ENCODE results near the gene GRIA4.
A peak's percentile ranks its signal among the peaks of the same experiment; 100 is the strongest.
"Not testable (repeated sequence)": the region's sequence is repeated elsewhere in the genome, so short reads cannot be mapped to it uniquely, and the experiment has no call there.

The GRIA4 gene

GRCh38 chr11:105862736-105863367, 253.0 kb downstream of the GRIA4 start:
- peak in 1 of 2 donors; percentile 92 for DNase-seq

GRCh38 chr11:105863523-105863922, 253.7 kb downstream of the GRIA4 start:
- DNase-seq, result no peak

- no peak for DNase-seq
Measured at GRCh38 chr11:105867742-105868141, 257.9 kb downstream of the GRIA4 start.

- DNase-seq, result no peak
Measured at GRCh38 chr11:105868762-105869285, 259.0 kb downstream of the GRIA4 start.

DNA sequence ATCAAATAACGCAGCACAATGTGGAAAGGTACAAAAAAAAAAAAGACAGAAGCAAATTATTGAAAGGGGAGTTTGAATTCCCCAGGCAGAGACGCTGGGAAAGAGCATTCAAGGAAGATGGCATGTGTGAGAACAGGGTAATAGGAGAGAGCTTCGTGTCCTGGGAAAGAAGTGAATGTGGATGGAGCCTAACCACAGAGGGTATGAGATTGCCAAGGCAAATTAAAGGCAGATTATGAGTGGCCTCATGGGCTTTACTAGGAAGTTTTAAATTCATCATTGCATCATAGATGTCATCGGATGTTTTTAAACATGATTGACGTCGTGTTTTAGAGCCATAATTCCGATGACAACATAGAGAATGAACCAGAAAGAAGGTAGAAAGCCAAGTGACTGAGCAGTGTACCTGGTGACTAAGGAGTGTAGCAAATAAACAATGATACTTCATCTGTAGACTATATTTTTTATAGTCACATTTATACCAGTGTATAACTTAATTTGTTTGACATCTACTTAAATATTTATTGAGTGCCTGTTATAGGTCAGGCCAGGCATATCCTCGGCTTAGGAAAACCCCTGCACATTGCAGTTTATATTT, 260.7 kb downstream of the GRIA4 start:
- DNase-seq, result no peak

- DNase-seq, result no peak
Measured at GRCh38 chr11:105878510-105878909, 268.6 kb downstream of the GRIA4 start.

DNA sequence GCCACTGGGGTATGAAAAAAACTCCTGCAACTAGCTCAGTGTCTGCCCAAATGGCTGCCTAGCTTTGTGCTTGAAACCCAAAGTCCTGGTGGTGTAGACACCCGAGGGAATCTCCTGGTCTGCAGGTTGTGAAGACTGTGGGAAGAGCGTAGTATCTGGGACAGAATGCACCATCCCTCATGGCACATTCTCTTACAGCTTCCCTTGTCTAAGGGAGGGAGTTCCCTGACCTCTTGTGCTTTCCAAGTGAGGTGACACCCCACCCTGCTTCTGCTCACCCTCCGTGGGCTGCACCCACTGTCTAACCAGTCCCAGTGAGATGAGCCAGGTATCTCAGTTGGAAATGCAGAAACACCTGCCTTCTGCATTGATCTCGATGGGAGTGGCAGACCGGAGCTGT, 269.1 kb downstream of the GRIA4 start:
- not testable (repeated sequence) for DNase-seq

DNA sequence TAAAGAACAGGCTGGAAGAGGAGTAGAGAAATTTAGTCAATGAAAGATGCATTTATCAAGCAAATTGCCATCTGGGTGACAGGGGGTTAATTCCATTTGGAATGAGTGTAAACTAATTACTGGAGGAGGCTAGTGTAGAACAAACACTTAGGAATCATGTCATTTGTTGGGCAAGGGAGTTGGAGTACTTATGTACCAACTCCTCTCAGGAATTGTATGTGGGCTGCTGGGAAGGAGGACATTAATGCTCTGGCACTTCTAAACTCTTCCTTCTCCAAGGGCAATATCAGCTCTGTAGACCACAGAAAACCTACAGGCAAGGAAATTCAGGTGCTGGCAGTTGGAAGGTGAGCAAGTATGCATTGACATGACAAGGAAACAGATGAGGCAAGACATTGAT, 271.2 kb downstream of the GRIA4 start:
- no peak for DNase-seq

DNA sequence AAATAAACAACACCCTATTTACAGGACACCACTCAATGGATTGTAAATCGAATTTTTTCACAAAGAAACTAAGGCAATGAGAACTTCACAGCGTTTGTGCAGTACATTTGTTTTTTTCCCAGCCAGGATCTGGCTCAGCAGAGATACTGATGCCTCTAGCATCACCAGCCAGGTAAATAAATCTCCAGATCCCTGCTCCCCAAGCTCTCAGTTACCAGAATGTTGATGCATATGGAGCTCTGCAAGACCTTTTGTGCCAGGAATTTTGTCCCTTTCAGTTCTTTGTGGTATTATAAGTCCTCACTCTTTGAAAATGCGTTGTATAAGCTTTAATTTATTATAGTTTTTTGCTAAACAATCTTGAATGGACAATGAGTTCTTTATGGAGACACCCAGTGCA, 274.6 kb downstream of the GRIA4 start:
- no peak for DNase-seq

- DNase-seq, result no peak
Measured at GRCh38 chr11:105891685-105892084, 281.8 kb downstream of the GRIA4 start.

- no peak for DNase-seq
Measured at GRCh38 chr11:105897161-105897560, 287.3 kb downstream of the GRIA4 start.

GRCh38 chr11:105899772-105900171, 289.9 kb downstream of the GRIA4 start:
- DNase-seq, result peak; percentile 9 to 93

GRCh38 chr11:105900515-105901035, 290.7 kb downstream of the GRIA4 start:
- no peak for DNase-seq

- no peak for DNase-seq
Measured at GRCh38 chr11:105903113-105903512, 293.2 kb downstream of the GRIA4 start.

- no peak for DNase-seq
Measured at GRCh38 chr11:105906517-105906916, 296.6 kb downstream of the GRIA4 start.

DNA sequence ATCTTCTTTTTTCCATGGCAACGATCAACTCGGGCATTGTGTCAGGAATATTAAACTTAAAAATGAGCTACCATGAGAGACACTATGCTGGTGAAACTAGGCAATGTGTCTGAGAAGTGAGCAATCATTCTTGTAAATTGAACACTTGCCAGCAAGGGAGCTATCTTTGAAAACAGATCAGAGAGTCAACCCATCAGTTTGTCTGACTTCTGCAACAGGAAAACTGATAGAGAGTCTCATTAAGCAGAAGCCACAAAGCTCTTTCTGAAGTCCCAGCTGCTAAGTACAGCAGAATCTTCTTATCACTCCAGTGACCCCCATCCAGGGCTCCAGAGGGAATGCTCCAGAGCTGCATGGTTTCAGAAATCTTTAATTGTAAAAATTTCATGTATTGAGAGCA, 297.4 kb downstream of the GRIA4 start:
- DNase-seq, result no peak

GRCh38 chr11:105910095-105910715, 300.3 kb downstream of the GRIA4 start:
- no peak for DNase-seq

- no peak for DNase-seq
Measured at GRCh38 chr11:105911454-105911853, 301.6 kb downstream of the GRIA4 start.

- no peak for DNase-seq
Measured at GRCh38 chr11:105912666-105913065, 302.8 kb downstream of the GRIA4 start.

- peak; percentile 11 to 28 for DNase-seq
Measured at GRCh38 chr11:105915021-105915420, 305.1 kb downstream of the GRIA4 start.

- DNase-seq, result no peak
Measured at GRCh38 chr11:105918039-105918438, 308.2 kb downstream of the GRIA4 start.

DNA sequence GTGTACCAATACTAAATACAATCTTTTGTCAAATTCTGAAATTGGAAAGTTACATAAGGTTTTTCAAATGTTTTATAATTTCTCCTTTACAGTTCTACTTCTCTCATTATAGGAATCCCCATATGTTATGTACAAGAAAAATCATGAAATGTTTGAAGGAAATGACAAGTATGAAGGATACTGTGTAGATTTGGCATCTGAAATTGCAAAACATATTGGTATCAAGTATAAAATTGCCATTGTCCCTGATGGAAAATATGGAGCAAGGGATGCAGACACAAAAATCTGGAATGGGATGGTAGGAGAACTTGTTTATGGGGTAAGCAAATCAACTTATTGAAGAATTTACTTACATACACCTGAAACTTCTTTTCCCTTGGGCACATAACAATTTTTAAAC, 308.7 kb downstream of the GRIA4 start:
- DNase-seq, result no peak

DNA sequence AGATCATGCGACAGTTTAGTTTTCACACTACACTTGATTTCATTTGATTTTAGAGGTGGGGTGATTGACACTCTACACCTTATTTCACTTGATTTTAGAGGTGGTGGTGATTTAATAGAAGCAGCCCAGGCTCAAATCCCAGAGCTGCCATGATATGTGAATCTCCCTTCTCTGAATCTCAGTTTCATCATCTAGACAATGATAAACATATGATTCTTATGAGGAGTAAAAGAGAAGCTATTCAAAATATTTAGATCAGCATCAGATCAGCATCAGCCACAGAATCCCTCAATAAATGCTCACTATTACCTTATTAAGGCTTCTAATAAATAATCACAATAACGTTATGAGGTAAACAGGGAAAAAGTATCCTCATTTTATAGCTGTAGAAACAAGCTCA, 313.4 kb downstream of the GRIA4 start:
- no peak for DNase-seq

DNA sequence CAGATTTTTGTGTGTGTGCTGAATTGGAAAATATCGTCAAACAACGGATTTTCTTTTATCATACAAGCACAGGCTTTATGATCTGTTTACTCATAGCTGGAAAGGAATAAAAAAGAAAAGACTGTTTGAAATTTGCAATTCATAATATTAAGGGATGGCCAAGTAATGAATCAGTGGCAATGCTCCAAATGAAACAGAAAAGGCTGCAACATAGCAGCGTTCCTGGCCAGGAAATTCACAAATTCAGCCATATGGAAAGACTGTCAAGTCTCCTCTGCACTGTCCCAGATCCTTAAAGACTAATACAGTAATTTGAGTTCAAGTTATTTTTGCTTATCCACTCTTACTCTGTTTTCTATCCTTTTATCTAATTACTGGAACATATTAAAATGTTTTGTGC, 313.9 kb downstream of the GRIA4 start:
- no peak for DNase-seq
